ENCODE measurements around the gene ARL9.
"Not testable (repeated sequence)": the region's sequence is repeated elsewhere in the genome, so short reads cannot be mapped to it uniquely, and the experiment has no call there.

ARL9 gene

GRCh38 chr4:56464581-56464980, 41.0 kb upstream of the ARL9 start:
- POLR2A ChIA-PET = interaction anchor here (1.0 kb wide), 1 partner anchor 27 kb away, joined by 3 read pairs; no protein-coding TSS in a partner anchor
- Histone ChIP-seq H3K9me3 (ENCODE audit: control insufficient read depth, insufficient read depth, low read depth, low read length) (no peaks in the 10 kb centered on the region), H3K4me1 (ENCODE audit: control insufficient read depth, insufficient read depth, low read length) (no peaks in the 10 kb centered on the region), H3K27ac (ENCODE audit: extremely low read depth, low read depth, low read length) (no peak overlapping the region), H3K4me3 (ENCODE audit: low read depth, low read length) (no peak overlapping the region), H3K36me3 (ENCODE audit: control insufficient read depth in 2 of 2, insufficient read depth in 1 of 2, low read length in 2 of 2) (peaks cover 10 to 44% of the 10 kb centered on the region in 2 experiments; a peak in 2 of 3 replicates)
- CTCF ChIA-PET = no interaction called here
- peak; percentile 38; the same call in 1 of the 2 replicates for TF ChIP-seq SCRT2 (tag by site-specific recombination; IDR thresholded peaks at IDR 0.05)
- no peak for TF ChIP-seq ZNF473 (tag by site-specific recombination; IDR thresholded peaks at IDR 0.05)

- TF ChIP-seq ZNF558 (tag by site-specific recombination; IDR thresholded peaks at IDR 0.05) (no peak), ZBTB11 (tag by site-specific recombination; conservative IDR thresholded peaks at IDR 0.05; ENCODE audit: low read depth) (no peak), ZBTB48 (tag by site-specific recombination; IDR thresholded peaks at IDR 0.05) (peak; percentile 49; the same call in 1 of the 2 replicates), SP7 (tag by site-specific recombination; IDR thresholded peaks at IDR 0.05) (peak; percentile 53; the same call in 1 of the 2 replicates), ZBTB17 (tag by site-specific recombination; IDR thresholded peaks at IDR 0.05) (peak; percentile 7; the same call in 1 of the 2 replicates), ZNF600 (tag by site-specific recombination; IDR thresholded peaks at IDR 0.05) (0 out of 2 replicates have a peak, but pooled peaks have one; percentile 42), KLF10 (tag by site-specific recombination; IDR thresholded peaks at IDR 0.05) (no peak)
- Histone ChIP-seq H3K36me3 (ENCODE audit: control insufficient read depth in 2 of 2, insufficient read depth in 1 of 2, low read length in 2 of 2) (peaks cover 7 to 44% of the 10 kb centered on the region in 2 experiments; a peak in 2 of 3 replicates), H3K4me1 (ENCODE audit: control insufficient read depth, insufficient read depth, low read length) (no peaks in the 10 kb centered on the region), H3K4me3 (ENCODE audit: low read depth, low read length) (peak overlapping the region; percentile 87), H3K27ac (ENCODE audit: extremely low read depth, low read depth, low read length) (no peak overlapping the region), H3K9me3 (ENCODE audit: control insufficient read depth, insufficient read depth, low read depth, low read length) (no peaks in the 10 kb centered on the region)
- ChIA-PET POLR2A (interaction anchor here (0.6 to 1.9 kb wide), 7 partner anchors 8 to 298 kb away, joined by 3 to 14 read pairs (median 4); partner anchors contain the start of genes AASDH, PAICS and PPAT), CTCF (interaction anchor here (0.6 kb wide), 1 partner anchor 11 kb away, joined by 3 read pairs; no protein-coding TSS in a partner anchor)
Observed at GRCh38 chr4:56465599-56466295, 39.8 kb upstream of the ARL9 start.

- Histone ChIP-seq H3K36me3 (ENCODE audit: control insufficient read depth in 2 of 2, insufficient read depth in 1 of 2, low read length in 2 of 2) (peaks cover 13 to 44% of the 10 kb centered on the region in 2 experiments), H3K4me3 (ENCODE audit: low read depth, low read length) (peak overlapping the region; percentile 87)
- CTCF ChIA-PET; H3K4me1 ChIP-seq (ENCODE audit: control insufficient read depth, insufficient read depth, low read length); H3K9me3 ChIP-seq (ENCODE audit: control insufficient read depth, insufficient read depth, low read depth, low read length); H3K27ac ChIP-seq (ENCODE audit: extremely low read depth, low read depth, low read length): not testable (repeated sequence)
- POLR2A ChIA-PET = interaction anchor here (0.7 to 1.9 kb wide), 5 partner anchors 9 to 154 kb away, joined by 3 to 14 read pairs (median 4); partner anchors contain the start of genes AASDH, PAICS and PPAT
- 0 out of 2 replicates have a peak, but pooled peaks have one; percentile 35 for TF ChIP-seq ZNF24 (tag by site-specific recombination; IDR thresholded peaks at IDR 0.05)
- 0 out of 2 replicates have a peak, but pooled peaks have one; percentile 26 for TF ChIP-seq GLIS1 (tag by site-specific recombination; IDR thresholded peaks at IDR 0.05)
- TF ChIP-seq ZNF518A (tag by site-specific recombination; conservative IDR thresholded peaks at IDR 0.05; ENCODE audit: low read depth) = peak; percentile 34
- peak; percentile 87 for TF ChIP-seq ZNF629 (tag by site-specific recombination; IDR thresholded peaks at IDR 0.05)
- peak; percentile 27; the same call in 1 of the 2 replicates for TF ChIP-seq WT1 (tag by site-specific recombination; IDR thresholded peaks at IDR 0.05)
- TF ChIP-seq ZNF639 (tag by site-specific recombination; IDR thresholded peaks at IDR 0.05) = 0 out of 2 replicates have a peak, but pooled peaks have one; percentile 32
- peak; percentile 33; the same call in 1 of the 2 replicates for TF ChIP-seq ZBTB17 (tag by site-specific recombination; IDR thresholded peaks at IDR 0.05)
- 0 out of 2 replicates have a peak, but pooled peaks have one; percentile 15 for TF ChIP-seq ZBTB11 (tag by site-specific recombination; conservative IDR thresholded peaks at IDR 0.05; ENCODE audit: low read depth)
Observed at GRCh38 chr4:56466296-56466761, 39.3 kb upstream of the ARL9 start.

Data from HEK293 (cell line).